ENCODE measurements around the gene AKR7A2. TPM values are rescaled to one million over a fixed set of nuclear protein-coding genes. Genes with fewer than 3 reads are reported as not detected.

Gene AKR7A2
- polyA plus RNA-seq, 3 donors = 19.5 to 117 (median 89.3) TPM

DNA sequence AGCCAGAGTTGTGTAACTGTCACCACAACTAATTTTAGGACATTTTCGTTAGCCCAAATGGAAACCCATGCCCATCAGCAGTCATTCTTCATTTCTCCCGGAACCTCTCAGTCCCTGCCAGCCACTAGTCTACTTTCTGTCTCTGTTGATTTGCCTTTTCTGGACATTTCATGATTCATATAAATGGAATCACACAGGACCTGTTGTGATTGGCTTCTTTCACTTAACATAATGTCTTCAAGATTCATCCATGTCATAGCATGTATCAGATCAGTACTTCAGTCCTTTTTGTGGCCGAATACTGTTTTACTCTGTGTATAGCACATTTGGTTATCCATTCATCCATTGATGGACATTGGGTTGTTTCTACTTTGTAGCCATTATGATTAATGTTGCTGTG, 7.3 kb upstream of the AKR7A2 start:
- DNase-seq = no peak
- H3K79me2 ChIP-seq (ENCODE audit: insufficient read depth, low read length) = peaks cover 60% of the 10 kb centered on the region
- no peak overlapping the region for H3K4me2 ChIP-seq (replicated peaks; ENCODE audit: extremely low read depth, low read length, poor library complexity, severe bottlenecking)
- no peak overlapping the region for H3K4me3 ChIP-seq (replicated peaks in 1 of 3; ENCODE audit: low read depth in 2 of 3, low read length in 3 of 3)
- H3K27ac ChIP-seq (ENCODE audit: low read depth in 1 of 2, low read length in 2 of 2) = no peak overlapping the region
- H3K27me3 ChIP-seq (ENCODE audit: control insufficient read depth in 2 of 2, insufficient read depth in 2 of 2, low read length in 2 of 2) = no peaks in the 10 kb centered on the region
- Mint-ChIP-seq H3K27me3 (ENCODE audit: low read depth in 3 of 3) (peaks cover 0 to 3% (median 0%) of the 10 kb centered on the region in 3 donors), H3K9me3 (peaks cover 0 to 1% (median 0%) of the 10 kb centered on the region in 7 donors), H3K4me1 (peaks cover 66% of the 10 kb centered on the region), H3K27ac (peak overlapping the region in 2 of 7 donors; percentile 13 to 28), H3K36me3 (peaks cover 40 to 59% of the 10 kb centered on the region in 2 donors), H3K4me3 (no peak overlapping the region)
- peaks cover 15 to 33% of the 10 kb centered on the region in 2 donors for H3K36me3 ChIP-seq (replicated peaks in 1 of 2; ENCODE audit: control insufficient read depth in 1 of 2, insufficient read depth in 2 of 2, low read length in 2 of 2)
- H3K4me1 ChIP-seq (ENCODE audit: control insufficient read depth in 1 of 2, insufficient read depth in 2 of 2, low read length in 2 of 2) = peaks cover 60 to 69% of the 10 kb centered on the region in 2 donors
- WGBS (ENCODE audit: insufficient coverage) = 0% methylated on average over 2 of the region's 3 CpGs
- H2AFZ ChIP-seq (ENCODE audit: insufficient read depth, low read depth, low read length, poor library complexity, severe bottlenecking) = no peak overlapping the region
- intact Hi-C loops (cut with micrococcal nuclease) = no loop called here
- H3K9me3 ChIP-seq (replicated peaks in 1 of 2; ENCODE audit: control insufficient read depth in 1 of 2, insufficient read depth in 1 of 2, low read length in 2 of 2) = no peaks in the 10 kb centered on the region
- H4K20me1 ChIP-seq (ENCODE audit: insufficient read depth, low read length) = peaks cover 36% of the 10 kb centered on the region
- H3K9ac ChIP-seq (ENCODE audit: insufficient read depth, low read length, poor library complexity, severe bottlenecking) = no peak overlapping the region
- TF ChIP-seq, protein P1, sequence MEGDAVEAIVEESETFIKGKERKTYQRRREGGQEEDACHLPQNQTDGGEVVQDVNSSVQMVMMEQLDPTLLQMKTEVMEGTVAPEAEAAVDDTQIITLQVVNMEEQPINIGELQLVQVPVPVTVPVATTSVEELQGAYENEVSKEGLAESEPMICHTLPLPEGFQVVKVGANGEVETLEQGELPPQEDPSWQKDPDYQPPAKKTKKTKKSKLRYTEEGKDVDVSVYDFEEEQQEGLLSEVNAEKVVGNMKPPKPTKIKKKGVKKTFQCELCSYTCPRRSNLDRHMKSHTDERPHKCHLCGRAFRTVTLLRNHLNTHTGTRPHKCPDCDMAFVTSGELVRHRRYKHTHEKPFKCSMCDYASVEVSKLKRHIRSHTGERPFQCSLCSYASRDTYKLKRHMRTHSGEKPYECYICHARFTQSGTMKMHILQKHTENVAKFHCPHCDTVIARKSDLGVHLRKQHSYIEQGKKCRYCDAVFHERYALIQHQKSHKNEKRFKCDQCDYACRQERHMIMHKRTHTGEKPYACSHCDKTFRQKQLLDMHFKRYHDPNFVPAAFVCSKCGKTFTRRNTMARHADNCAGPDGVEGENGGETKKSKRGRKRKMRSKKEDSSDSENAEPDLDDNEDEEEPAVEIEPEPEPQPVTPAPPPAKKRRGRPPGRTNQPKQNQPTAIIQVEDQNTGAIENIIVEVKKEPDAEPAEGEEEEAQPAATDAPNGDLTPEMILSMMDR (IDR thresholded peaks at IDR 0.05) = no peak

DNA sequence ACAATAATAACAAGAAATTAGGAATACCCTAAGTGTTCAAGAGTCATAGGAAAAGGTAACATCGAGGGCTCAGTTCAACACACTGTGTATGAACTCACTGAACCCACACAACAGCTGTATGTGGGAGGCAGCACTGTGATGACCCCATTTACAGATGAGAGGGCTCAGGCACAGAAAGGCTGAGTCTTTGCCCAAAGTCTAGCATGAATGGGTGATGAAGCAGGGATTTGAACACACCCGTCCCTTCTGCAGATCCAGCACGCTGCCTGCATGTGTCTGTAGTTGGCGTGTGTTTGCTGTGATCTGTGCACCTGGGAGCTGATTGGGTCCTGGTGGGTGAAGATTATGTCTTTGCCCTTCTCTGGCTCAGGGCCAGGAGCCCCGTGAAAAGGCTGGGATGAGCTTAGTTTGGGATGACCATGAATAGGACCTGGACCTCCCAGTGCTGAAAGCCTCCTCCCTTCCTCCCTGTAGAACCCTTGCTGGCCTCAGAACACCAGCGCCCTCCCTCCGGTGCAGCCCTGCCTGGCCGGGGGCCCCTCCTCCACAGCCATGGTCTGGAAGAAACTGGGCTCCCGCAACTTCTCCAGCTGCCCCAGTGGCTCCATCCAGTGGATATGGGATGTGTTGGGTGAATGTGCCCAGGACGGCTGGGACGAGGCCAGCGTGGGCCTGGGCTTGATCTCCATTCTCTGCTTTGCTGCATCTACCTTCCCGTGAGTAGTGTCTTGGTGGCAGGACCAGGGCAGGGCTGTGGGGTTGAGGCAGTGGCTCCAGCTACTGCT, 5.4 kb upstream of the AKR7A2 start:
- Histone ChIP-seq H3K36me3 (replicated peaks in 1 of 2; ENCODE audit: control insufficient read depth in 1 of 2, insufficient read depth in 2 of 2, low read length in 2 of 2) (peaks cover 7 to 23% of the 10 kb centered on the region in 2 donors), H3K9me3 (replicated peaks in 1 of 2; ENCODE audit: control insufficient read depth in 1 of 2, insufficient read depth in 1 of 2, low read length in 2 of 2) (no peaks in the 10 kb centered on the region), H3K27ac (ENCODE audit: low read depth in 1 of 2, low read length in 2 of 2) (no peak overlapping the region), H3K27me3 (ENCODE audit: control insufficient read depth in 2 of 2, insufficient read depth in 2 of 2, low read length in 2 of 2) (no peaks in the 10 kb centered on the region), H3K79me2 (ENCODE audit: insufficient read depth, low read length) (peaks cover 69% of the 10 kb centered on the region), H3K4me1 (ENCODE audit: control insufficient read depth in 1 of 2, insufficient read depth in 2 of 2, low read length in 2 of 2) (peaks cover 70 to 80% of the 10 kb centered on the region in 2 donors), H3K4me2 (replicated peaks; ENCODE audit: extremely low read depth, low read length, poor library complexity, severe bottlenecking) (no peak overlapping the region), H3K9ac (ENCODE audit: insufficient read depth, low read length, poor library complexity, severe bottlenecking) (no peak overlapping the region), H2AFZ (ENCODE audit: insufficient read depth, low read depth, low read length, poor library complexity, severe bottlenecking) (no peak overlapping the region), H4K20me1 (ENCODE audit: insufficient read depth, low read length) (peaks cover 46% of the 10 kb centered on the region), H3K4me3 (replicated peaks in 1 of 3; ENCODE audit: low read depth in 2 of 3, low read length in 3 of 3) (no peak overlapping the region)
- Mint-ChIP-seq H3K9me3 (peaks cover 0 to 2% (median 0%) of the 10 kb centered on the region in 7 donors), H3K4me1 (peaks cover 75% of the 10 kb centered on the region), H3K36me3 (peaks cover 27 to 45% of the 10 kb centered on the region in 2 donors), H3K27ac (no peak overlapping the region), H3K27me3 (ENCODE audit: low read depth in 3 of 3) (peaks cover 0 to 5% (median 0%) of the 10 kb centered on the region in 3 donors), H3K4me3 (no peak overlapping the region)
- TF ChIP-seq, protein P1 (IDR thresholded peaks at IDR 0.05) = no peak
- intact Hi-C loops (cut with micrococcal nuclease) = no loop called here
- WGBS (ENCODE audit: insufficient coverage) = 100% methylated on average over 7 of the region's 13 CpGs
- DNase-seq = no peak
